ENCODE measurements around the gene OR2L13.

OR2L13 gene

GRCh38 chr1:248094884-248095283 is at the start of gene OR2L13:
OR2L13 (plus strand) TSS chr1:248095184; CDS start chr1:248099376, 4,192 bp downstream.
- no peak within 1 kb of the TSS for H3K4me3 ChIP-seq (ENCODE audit: insufficient read length, low read depth)
- DNase-seq (ENCODE audit: low read depth, low spot score), result no peak
- H3K36me3 ChIP-seq (ENCODE audit: insufficient read depth, insufficient read length, low read length), result no peaks in the 10 kb centered on the region
- no peaks in the 10 kb centered on the region for H3K4me1 ChIP-seq (ENCODE audit: insufficient read depth, insufficient read length)
- no peaks in the 10 kb centered on the region for H3K27me3 ChIP-seq (ENCODE audit: insufficient read depth, insufficient read length)
- no peaks in the 10 kb centered on the region for H3K9me3 ChIP-seq (ENCODE audit: insufficient read depth, low read length)
- no peak within 1 kb of the TSS for H3K9ac ChIP-seq (ENCODE audit: insufficient read length, low read depth)
- TF ChIP-seq ZNF274 (IDR thresholded peaks at IDR 0.05; ENCODE audit: low read depth, low read length), result no peak
- TF ChIP-seq YY1 (IDR thresholded peaks at IDR 0.05; ENCODE audit: insufficient read depth, insufficient read length), result no peak
- no peak for TF ChIP-seq SUZ12 (IDR thresholded peaks at IDR 0.05; ENCODE audit: extremely low read depth, insufficient read depth, insufficient read length)

- Histone ChIP-seq H3K4me1 (ENCODE audit: insufficient read depth, insufficient read length) (no peaks in the 10 kb centered on the region), H3K36me3 (ENCODE audit: insufficient read depth, insufficient read length, low read length) (no peaks in the 10 kb centered on the region), H3K9me3 (ENCODE audit: insufficient read depth, low read length) (no peaks in the 10 kb centered on the region), H3K27me3 (ENCODE audit: insufficient read depth, insufficient read length) (no peaks in the 10 kb centered on the region), H3K4me3 (ENCODE audit: insufficient read length, low read depth) (no peak overlapping the region), H3K9ac (ENCODE audit: insufficient read length, low read depth) (no peak overlapping the region)
- TF ChIP-seq SUZ12 (IDR thresholded peaks at IDR 0.05; ENCODE audit: extremely low read depth, insufficient read depth, insufficient read length), result no peak
- TF ChIP-seq ZNF274 (IDR thresholded peaks at IDR 0.05; ENCODE audit: low read depth, low read length), result no peak
- TF ChIP-seq YY1 (IDR thresholded peaks at IDR 0.05; ENCODE audit: insufficient read depth, insufficient read length), result no peak
- no peak for DNase-seq (ENCODE audit: low read depth, low spot score)
These were observed 49.8 kb upstream of the OR2L13 start for GRCh38 chr1:248045209-248045608.

- no peak for TF ChIP-seq SUZ12 (IDR thresholded peaks at IDR 0.05; ENCODE audit: extremely low read depth, insufficient read depth, insufficient read length)
- no peak for TF ChIP-seq ZNF274 (IDR thresholded peaks at IDR 0.05; ENCODE audit: low read depth, low read length)
- TF ChIP-seq YY1 (IDR thresholded peaks at IDR 0.05; ENCODE audit: insufficient read depth, insufficient read length), result no peak
- Histone ChIP-seq H3K9ac (ENCODE audit: insufficient read length, low read depth) (no peak within 1 kb of the TSS), H3K27me3 (ENCODE audit: insufficient read depth, insufficient read length) (no peaks in the 10 kb centered on the region)
These were observed 48.4 kb upstream of the OR2L13 start, which contains the start of gene OR2L3 for GRCh38 chr1:248046536-248046935. OR2L3 (plus strand) TSS chr1:248046836; CDS start chr1:248060682, 13,846 bp downstream.

GRCh38 chr1:248047008-248047407 is 48.0 kb upstream of the OR2L13 start:
- no peak for DNase-seq (ENCODE audit: low read depth, low spot score)
- Histone ChIP-seq H3K4me3 (ENCODE audit: insufficient read length, low read depth) (no peak overlapping the region), H3K4me1 (ENCODE audit: insufficient read depth, insufficient read length) (no peaks in the 10 kb centered on the region), H3K9me3 (ENCODE audit: insufficient read depth, low read length) (no peaks in the 10 kb centered on the region), H3K27me3 (ENCODE audit: insufficient read depth, insufficient read length) (no peaks in the 10 kb centered on the region), H3K36me3 (ENCODE audit: insufficient read depth, insufficient read length, low read length) (no peaks in the 10 kb centered on the region), H3K9ac (ENCODE audit: insufficient read length, low read depth) (no peak overlapping the region)
- TF ChIP-seq SUZ12 (IDR thresholded peaks at IDR 0.05; ENCODE audit: extremely low read depth, insufficient read depth, insufficient read length), result no peak

More at GRCh38 chr1:248046536-248046935, 48.4 kb upstream of the OR2L13 start, which contains the start of gene OR2L3:
- Histone ChIP-seq H3K4me1 (ENCODE audit: insufficient read depth, insufficient read length) (no peaks in the 10 kb centered on the region), H3K36me3 (ENCODE audit: insufficient read depth, insufficient read length, low read length) (no peaks in the 10 kb centered on the region), H3K9me3 (ENCODE audit: insufficient read depth, low read length) (no peaks in the 10 kb centered on the region), H3K4me3 (ENCODE audit: insufficient read length, low read depth) (no peak within 1 kb of the TSS)
- no peak for DNase-seq (ENCODE audit: low read depth, low spot score)

- DNase-seq (ENCODE audit: low read depth, low spot score), result no peak
- H3K9ac ChIP-seq (ENCODE audit: insufficient read length, low read depth), result no peak overlapping the region
- H3K4me1 ChIP-seq (ENCODE audit: insufficient read depth, insufficient read length), result no peaks in the 10 kb centered on the region
- no peak for TF ChIP-seq ZNF274 (IDR thresholded peaks at IDR 0.05; ENCODE audit: low read depth, low read length)
- TF ChIP-seq YY1 (IDR thresholded peaks at IDR 0.05; ENCODE audit: insufficient read depth, insufficient read length), result no peak
- TF ChIP-seq SUZ12 (IDR thresholded peaks at IDR 0.05; ENCODE audit: extremely low read depth, insufficient read depth, insufficient read length), result no peak
- no peaks in the 10 kb centered on the region for H3K36me3 ChIP-seq (ENCODE audit: insufficient read depth, insufficient read length, low read length)
- H3K27me3 ChIP-seq (ENCODE audit: insufficient read depth, insufficient read length), result no peaks in the 10 kb centered on the region
- H3K9me3 ChIP-seq (ENCODE audit: insufficient read depth, low read length), result no peaks in the 10 kb centered on the region
- no peak overlapping the region for H3K4me3 ChIP-seq (ENCODE audit: insufficient read length, low read depth)
These were observed 40.3 kb upstream of the OR2L13 start for GRCh38 chr1:248054671-248055070.

GRCh38 chr1:248055261-248055660 is 39.7 kb upstream of the OR2L13 start:
- no peaks in the 10 kb centered on the region for H3K9me3 ChIP-seq (ENCODE audit: insufficient read depth, low read length)
- no peak for DNase-seq (ENCODE audit: low read depth, low spot score)
- no peak overlapping the region for H3K4me3 ChIP-seq (ENCODE audit: insufficient read length, low read depth)
- no peak overlapping the region for H3K9ac ChIP-seq (ENCODE audit: insufficient read length, low read depth)
- no peaks in the 10 kb centered on the region for H3K36me3 ChIP-seq (ENCODE audit: insufficient read depth, insufficient read length, low read length)
- no peaks in the 10 kb centered on the region for H3K27me3 ChIP-seq (ENCODE audit: insufficient read depth, insufficient read length)
- no peaks in the 10 kb centered on the region for H3K4me1 ChIP-seq (ENCODE audit: insufficient read depth, insufficient read length)
- TF ChIP-seq ZNF274 (IDR thresholded peaks at IDR 0.05; ENCODE audit: low read depth, low read length), result no peak
- TF ChIP-seq YY1 (IDR thresholded peaks at IDR 0.05; ENCODE audit: insufficient read depth, insufficient read length), result no peak
- no peak for TF ChIP-seq SUZ12 (IDR thresholded peaks at IDR 0.05; ENCODE audit: extremely low read depth, insufficient read depth, insufficient read length)

- TF ChIP-seq ZNF274 (IDR thresholded peaks at IDR 0.05; ENCODE audit: low read depth, low read length) (no peak), SUZ12 (IDR thresholded peaks at IDR 0.05; ENCODE audit: extremely low read depth, insufficient read depth, insufficient read length) (no peak), YY1 (IDR thresholded peaks at IDR 0.05; ENCODE audit: insufficient read depth, insufficient read length) (no peak)
- H3K4me3 ChIP-seq (ENCODE audit: insufficient read length, low read depth), result no peak overlapping the region
- no peaks in the 10 kb centered on the region for H3K36me3 ChIP-seq (ENCODE audit: insufficient read depth, insufficient read length, low read length)
- no peak overlapping the region for H3K9ac ChIP-seq (ENCODE audit: insufficient read length, low read depth)
- DNase-seq (ENCODE audit: low read depth, low spot score), result no peak
- no peaks in the 10 kb centered on the region for H3K4me1 ChIP-seq (ENCODE audit: insufficient read depth, insufficient read length)
- H3K27me3 ChIP-seq (ENCODE audit: insufficient read depth, insufficient read length), result peaks cover 3% of the 10 kb centered on the region
- H3K9me3 ChIP-seq (ENCODE audit: insufficient read depth, low read length), result no peaks in the 10 kb centered on the region
These were observed 29.9 kb upstream of the OR2L13 start for GRCh38 chr1:248065071-248065470.

Measured in NT2/D1 (cell line).